HFFc6 (cell line): ENCODE measurements around the gene DCAF16. TPM values are rescaled to one million over a fixed set of nuclear protein-coding genes. Genes with fewer than 3 reads are reported as not detected.
A peak's percentile ranks its signal among the peaks of the same experiment; 100 is the strongest.
"Not testable (repeated sequence)": the region's sequence is repeated elsewhere in the genome, so short reads cannot be mapped to it uniquely, and the experiment has no call there.

Source experiments
- DNase-seq: peaks from one replicate; pipeline ENCODE4 v3.0.0-alpha.2; 2018
- H3K27ac Mint-ChIP-seq: 2 replicates; pipeline ENCODE4 v1.8.0; 2020; ENCODE audit warnings: mild to moderate bottlenecking, mixed read lengths
- H3K27me3 Mint-ChIP-seq: 2 replicates; pipeline ENCODE4 v1.8.0; 2021; ENCODE audit warnings: mild to moderate bottlenecking, moderate library complexity, mixed read lengths; ENCODE audit not compliant: insufficient read depth
- H3K36me3 Mint-ChIP-seq: 2 replicates; pipeline ENCODE4 v1.8.0; 2021; ENCODE audit warnings: low read depth, mixed read lengths
- H3K4me1 Mint-ChIP-seq: 2 replicates; pipeline ENCODE4 v1.8.0; 2020; ENCODE audit warnings: low read depth, mixed read lengths
- H3K4me3 Mint-ChIP-seq: 2 replicates; pipeline ENCODE4 v1.8.0; 2020; ENCODE audit warnings: mild to moderate bottlenecking, moderate library complexity, mixed read lengths
- H3K9me3 Mint-ChIP-seq: 2 replicates; pipeline ENCODE4 v1.8.0; 2020; ENCODE audit warnings: mild to moderate bottlenecking, mixed read lengths
- long read RNA-seq: library from polyadenylated mRNA; unstranded; transcript quantifications from one replicate; pipeline ENCODE4 v2.0.0, GENCODE V29; 2019
- total RNA-seq, 6 experiments: library from RNA; stranded (reverse); fragmentation: NEBNext Ultra II Directional; extraction: Animal tissue kit (Norgen Biotek cat#: 25700); gene quantifications; 2 replicates in 1 of 6; 3 replicates in 5 of 6; pipeline ENCODE4 v1.2.3, GENCODE V29; 2021
- TF ChIP-seq, protein P1 (sequence below): fragments of 200-600 bp; sonication (generic); IDR thresholded peaks from 2 replicates; pipeline ENCODE4 v1.5.0; 2021; ENCODE audit warnings: antibody characterized with exemption, mild to moderate bottlenecking

DCAF16 gene
- 10 to 100 TPM; 18.0 to 24.0 (median 20.1) TPM for total RNA-seq
- long read RNA-seq, full-length matches to known transcripts, result 3 of 9 reads
- long read RNA-seq, partial matches to known transcripts, result 0 of 9 reads
- long read RNA-seq, other reads (novel, unspliced or antisense), result 6 of 9 reads

DNA sequence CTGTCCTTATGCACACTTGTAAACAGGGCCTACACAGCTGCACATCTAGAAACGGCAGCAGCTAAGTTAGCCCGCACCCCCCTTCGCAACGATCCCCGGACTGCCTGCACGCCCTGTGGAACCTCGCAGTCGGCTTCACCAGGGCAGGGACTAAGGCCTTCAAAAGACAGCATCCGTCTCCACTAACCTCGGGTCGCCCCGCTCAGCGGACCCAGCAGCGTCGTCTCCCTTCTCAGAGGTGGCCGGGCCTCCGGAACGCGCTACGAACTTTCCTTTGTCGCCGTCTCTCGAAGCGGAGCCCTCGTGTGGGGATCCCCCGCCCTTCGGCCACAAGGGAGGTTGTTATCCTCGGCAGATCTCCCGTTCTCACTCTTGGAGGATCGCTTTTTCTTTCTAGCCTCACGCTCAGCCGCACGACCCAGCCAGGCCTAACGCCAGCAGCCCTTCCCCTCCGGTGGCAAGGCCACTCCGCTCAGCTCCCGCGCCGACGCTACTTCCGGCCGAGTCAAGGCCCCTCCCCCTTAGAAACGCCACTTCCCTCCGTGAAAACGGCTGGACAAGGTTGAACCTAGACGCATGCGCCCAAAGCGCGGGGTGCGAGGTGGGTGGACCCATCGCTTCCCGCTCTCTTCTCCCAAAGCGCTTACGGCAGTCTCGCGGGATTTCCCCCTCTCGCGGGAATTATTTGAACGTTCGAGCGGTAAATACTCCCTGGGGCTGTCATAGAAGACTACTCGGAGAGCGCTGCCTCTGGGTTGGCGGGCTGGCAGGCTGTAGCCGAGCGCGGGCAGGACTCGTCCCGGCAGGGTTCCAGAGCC lies at the start of gene DCAF16, which contains the start of gene NCAPG:
DCAF16 (minus strand) TSS at position 498 of the 818 bp plus-strand sequence. CDS start 6,616 bp downstream, outside the sequence.
NCAPG (plus strand) TSS at position 720 of the 818 bp plus-strand sequence. CDS start 99 bp downstream, outside the sequence.
- Mint-ChIP-seq H3K36me3 (peaks cover 27% of the 10 kb centered on the region; the same call in 1 of the 2 replicates), H3K4me3 (peak within 1 kb of the TSS; percentile 100), H3K9me3 (no peaks in the 10 kb centered on the region), H3K27me3 (no peaks in the 10 kb centered on the region; the same call in 1 of the 2 replicates), H3K27ac (peak within 1 kb of the TSS; percentile 99), H3K4me1 (peaks cover 76% of the 10 kb centered on the region)
- TF ChIP-seq, protein P1, sequence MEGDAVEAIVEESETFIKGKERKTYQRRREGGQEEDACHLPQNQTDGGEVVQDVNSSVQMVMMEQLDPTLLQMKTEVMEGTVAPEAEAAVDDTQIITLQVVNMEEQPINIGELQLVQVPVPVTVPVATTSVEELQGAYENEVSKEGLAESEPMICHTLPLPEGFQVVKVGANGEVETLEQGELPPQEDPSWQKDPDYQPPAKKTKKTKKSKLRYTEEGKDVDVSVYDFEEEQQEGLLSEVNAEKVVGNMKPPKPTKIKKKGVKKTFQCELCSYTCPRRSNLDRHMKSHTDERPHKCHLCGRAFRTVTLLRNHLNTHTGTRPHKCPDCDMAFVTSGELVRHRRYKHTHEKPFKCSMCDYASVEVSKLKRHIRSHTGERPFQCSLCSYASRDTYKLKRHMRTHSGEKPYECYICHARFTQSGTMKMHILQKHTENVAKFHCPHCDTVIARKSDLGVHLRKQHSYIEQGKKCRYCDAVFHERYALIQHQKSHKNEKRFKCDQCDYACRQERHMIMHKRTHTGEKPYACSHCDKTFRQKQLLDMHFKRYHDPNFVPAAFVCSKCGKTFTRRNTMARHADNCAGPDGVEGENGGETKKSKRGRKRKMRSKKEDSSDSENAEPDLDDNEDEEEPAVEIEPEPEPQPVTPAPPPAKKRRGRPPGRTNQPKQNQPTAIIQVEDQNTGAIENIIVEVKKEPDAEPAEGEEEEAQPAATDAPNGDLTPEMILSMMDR, result no peak
- peak; percentile 99 for DNase-seq

DNA sequence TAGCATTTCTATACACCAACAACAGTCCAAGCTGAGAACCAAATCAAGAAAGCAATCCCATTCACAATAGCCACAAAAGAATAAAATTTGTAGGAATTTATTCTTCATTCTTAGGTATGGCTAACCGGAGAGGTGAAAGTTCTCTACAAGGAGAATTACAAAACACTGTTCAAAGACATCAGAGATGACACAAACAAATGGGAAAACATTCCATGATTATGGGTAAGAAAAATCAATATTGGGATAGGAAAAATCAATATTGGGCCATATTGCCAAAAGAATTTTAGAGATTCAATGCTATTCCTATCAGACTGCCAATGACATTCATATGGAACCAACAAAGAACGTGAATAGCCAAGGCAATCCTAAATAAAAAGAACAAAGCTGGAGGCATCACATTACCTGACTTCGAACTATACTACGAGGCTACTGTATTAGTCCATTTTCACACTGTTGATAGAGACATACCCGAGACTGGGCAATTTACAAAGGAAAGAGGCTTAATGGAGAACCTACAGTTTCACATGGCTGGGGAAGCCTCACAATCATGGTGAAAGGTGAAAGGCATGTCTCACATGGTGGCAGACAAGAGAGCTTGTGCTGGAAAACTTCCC lies 49.3 kb upstream of the DCAF16 start:
- H3K27me3 Mint-ChIP-seq, result no peaks in the 10 kb centered on the region; the same call in 1 of the 2 replicates
- TF ChIP-seq, protein P1, result no peak
- H3K4me1 Mint-ChIP-seq, result no peaks in the 10 kb centered on the region
- no peak overlapping the region for H3K27ac Mint-ChIP-seq
- peaks cover 14% of the 10 kb centered on the region for H3K9me3 Mint-ChIP-seq
- H3K4me3 Mint-ChIP-seq, result no peak overlapping the region
- no peak for DNase-seq
- H3K36me3 Mint-ChIP-seq, result peaks cover 35% of the 10 kb centered on the region

DNA sequence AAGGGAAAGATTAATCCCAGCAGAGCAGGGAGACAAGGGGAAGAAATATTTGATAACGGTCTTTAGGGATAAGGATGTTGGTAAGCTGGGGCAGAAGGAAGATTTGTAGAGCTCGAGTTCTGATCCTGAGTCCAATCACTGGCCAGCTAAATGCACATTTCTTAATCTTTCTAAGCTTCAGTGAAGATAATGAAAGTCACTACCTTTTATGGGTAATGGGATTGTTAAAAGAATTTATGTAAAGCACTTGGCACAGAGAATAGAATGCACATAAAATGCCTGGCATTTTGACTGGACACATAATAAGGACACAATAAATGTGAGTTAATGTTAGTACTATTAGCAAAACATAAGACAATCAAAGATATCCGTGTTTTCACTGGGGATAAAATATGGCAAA lies 43.5 kb upstream of the DCAF16 start:
- H3K36me3 Mint-ChIP-seq, result peaks cover 5% of the 10 kb centered on the region; the same call in 1 of the 2 replicates
- TF ChIP-seq, protein P1, result no peak
- H3K4me1 Mint-ChIP-seq, result peaks cover 7% of the 10 kb centered on the region
- H3K9me3 Mint-ChIP-seq, result no peaks in the 10 kb centered on the region
- H3K27ac Mint-ChIP-seq, result no peak overlapping the region
- DNase-seq, result no peak
- no peaks in the 10 kb centered on the region for H3K27me3 Mint-ChIP-seq
- no peak overlapping the region for H3K4me3 Mint-ChIP-seq

DNA sequence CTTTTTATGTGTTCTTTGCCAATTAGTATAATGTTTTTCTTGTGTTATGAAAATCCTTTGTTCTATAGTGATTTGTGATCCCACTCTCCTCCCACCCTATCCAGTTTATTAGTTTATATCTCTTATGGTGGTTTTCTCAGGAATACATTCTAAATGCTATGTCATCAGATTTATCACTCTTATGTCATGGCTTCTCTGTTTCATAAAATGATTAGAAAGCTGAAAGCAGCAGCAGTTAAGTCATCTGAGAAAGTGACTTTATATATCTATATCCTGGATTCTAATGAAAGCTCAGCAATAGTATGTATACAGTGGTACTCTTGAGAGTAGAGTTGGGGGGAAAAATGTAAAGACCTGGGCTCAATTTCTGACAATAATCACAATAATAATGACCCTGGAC lies 41.4 kb upstream of the DCAF16 start:
- Mint-ChIP-seq H3K27ac (no peak overlapping the region), H3K9me3 (no peaks in the 10 kb centered on the region), H3K4me1 (peaks cover 10% of the 10 kb centered on the region), H3K27me3 (no peaks in the 10 kb centered on the region), H3K4me3 (no peak overlapping the region), H3K36me3 (peaks cover 14% of the 10 kb centered on the region; the same call in 1 of the 2 replicates)
- no peak for DNase-seq
- TF ChIP-seq, protein P1, result no peak

DNA sequence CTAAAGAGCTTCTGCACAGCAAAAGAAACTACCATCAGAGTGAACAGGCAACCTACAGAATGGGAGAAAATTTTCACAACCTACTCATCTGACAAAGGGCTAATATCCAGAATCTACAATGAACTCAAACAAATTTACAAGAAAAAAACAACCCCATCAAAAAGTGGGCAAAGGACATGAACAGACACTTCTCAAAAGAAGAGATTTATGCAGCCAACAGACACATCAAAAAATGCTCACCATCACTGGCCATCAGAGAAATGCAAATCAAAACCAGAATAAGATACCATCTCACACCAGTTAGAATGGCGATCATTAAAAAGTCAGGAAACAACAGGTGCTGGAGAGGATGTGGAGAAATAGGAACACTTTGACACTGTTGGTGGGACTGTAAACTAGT lies 39.7 kb upstream of the DCAF16 start:
- H3K27me3 Mint-ChIP-seq, H3K9me3 Mint-ChIP-seq, H3K4me3 Mint-ChIP-seq, DNase-seq, H3K27ac Mint-ChIP-seq: not testable (repeated sequence)
- Mint-ChIP-seq H3K4me1 (peaks cover 26% of the 10 kb centered on the region), H3K36me3 (peaks cover 29% of the 10 kb centered on the region)
